ENCODE results near the gene WNK2.

The WNK2 gene

DNA sequence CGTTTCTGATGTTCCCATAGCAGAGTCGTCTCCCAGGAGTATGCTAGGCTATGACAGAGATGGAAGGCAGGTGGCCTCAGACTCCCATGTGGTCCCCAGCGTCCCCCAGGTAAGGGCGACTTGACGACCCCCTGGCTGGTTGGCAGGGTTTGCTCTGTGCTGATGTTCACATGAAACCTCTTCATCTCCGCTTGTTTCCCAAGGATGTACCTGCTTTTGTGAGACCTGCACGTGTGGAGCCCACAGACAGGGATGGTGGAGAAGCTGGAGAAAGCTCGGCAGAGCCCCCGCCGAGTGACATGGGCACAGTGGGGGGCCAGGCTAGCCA lies 108.3 kb downstream of the WNK2 start:
- H3K27me3 ChIP-seq (ENCODE audit: low read depth) = no peaks in the 10 kb centered on the region
- no peak overlapping the region for H3K4me3 ChIP-seq
- no peak for DNase-seq (ENCODE audit: low spot score in 2 of 2)
- H3K4me1 ChIP-seq = no peaks in the 10 kb centered on the region
- H3K36me3 ChIP-seq (replicated peaks) = no peaks in the 10 kb centered on the region
- H3K9me3 ChIP-seq = no peaks in the 10 kb centered on the region
- in situ Hi-C loops (cut with MboI; ENCODE audit: low sequenced_read_pairs) = no loop called here

DNA sequence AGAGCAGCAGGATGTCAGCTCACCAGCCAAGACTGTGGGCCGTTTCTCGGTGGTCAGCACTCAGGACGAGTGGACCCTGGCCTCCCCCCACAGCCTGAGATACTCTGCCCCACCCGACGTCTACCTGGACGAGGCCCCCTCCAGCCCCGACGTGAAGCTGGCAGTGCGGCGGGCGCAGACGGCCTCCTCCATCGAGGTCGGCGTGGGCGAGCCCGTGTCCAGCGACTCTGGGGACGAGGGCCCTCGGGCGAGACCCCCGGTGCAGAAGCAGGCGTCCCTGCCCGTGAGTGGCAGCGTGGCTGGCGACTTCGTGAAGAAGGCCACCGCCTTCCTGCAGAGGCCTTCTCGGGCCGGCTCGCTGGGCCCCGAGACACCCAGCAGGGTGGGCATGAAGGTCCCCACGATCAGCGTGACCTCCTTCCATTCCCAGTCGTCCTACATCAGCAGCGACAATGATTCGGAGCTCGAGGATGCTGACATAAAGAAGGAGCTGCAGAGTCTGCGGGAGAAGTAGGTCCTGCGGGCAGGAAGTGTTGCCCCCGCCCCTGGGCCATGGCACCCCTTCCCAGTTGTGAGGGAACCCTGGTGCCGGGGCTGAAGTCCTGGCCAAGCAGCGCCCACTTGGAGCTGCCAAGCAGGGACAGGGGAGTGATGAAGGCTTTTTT lies 108.9 kb downstream of the WNK2 start:
- no peaks in the 10 kb centered on the region for H3K4me1 ChIP-seq
- H3K27me3 ChIP-seq (ENCODE audit: low read depth) = no peaks in the 10 kb centered on the region

GRCh38 chr9:93294011-93294410 lies 110.1 kb downstream of the WNK2 start:
- H3K9me3 ChIP-seq = no peaks in the 10 kb centered on the region
- H3K4me3 ChIP-seq = no peak overlapping the region
- H3K4me1 ChIP-seq = no peaks in the 10 kb centered on the region
- in situ Hi-C loops (cut with MboI; ENCODE audit: low sequenced_read_pairs) = no loop called here
- H3K36me3 ChIP-seq (replicated peaks) = peaks cover 3% of the 10 kb centered on the region; the same call in 1 of the 2 replicates
- no peak for DNase-seq (ENCODE audit: low spot score in 2 of 2)
- H3K27me3 ChIP-seq (ENCODE audit: low read depth) = no peaks in the 10 kb centered on the region

More for the DNA sequence above, 108.9 kb downstream of the WNK2 start:
- no peaks in the 10 kb centered on the region for H3K9me3 ChIP-seq
- no peaks in the 10 kb centered on the region for H3K36me3 ChIP-seq (replicated peaks)
- H3K4me3 ChIP-seq = no peak overlapping the region
- DNase-seq (ENCODE audit: low spot score in 2 of 2) = no peak
- in situ Hi-C loops (cut with MboI; ENCODE audit: low sequenced_read_pairs) = no loop called here

DNA sequence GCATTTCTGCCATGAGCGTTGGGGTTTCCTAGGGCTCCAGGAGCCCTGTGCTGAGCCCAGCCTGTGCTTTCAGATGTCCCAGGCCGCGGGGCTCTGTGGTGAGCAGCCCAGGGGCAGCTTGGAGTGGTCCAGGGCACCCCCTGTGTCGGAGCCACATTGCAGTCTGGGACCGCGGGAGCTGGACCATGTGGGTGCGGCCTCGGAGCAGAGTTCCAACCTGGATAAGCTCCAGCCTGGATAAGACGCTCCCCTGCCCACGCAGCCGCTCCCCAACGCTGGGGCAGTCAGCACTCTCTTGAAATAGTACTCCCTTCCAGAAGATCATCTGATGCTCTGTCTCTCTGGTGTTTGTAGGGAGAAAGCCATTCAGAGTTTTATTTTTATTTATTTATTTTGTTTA lies 111.1 kb downstream of the WNK2 start:
- no peak for DNase-seq (ENCODE audit: low spot score in 2 of 2)
- in situ Hi-C loops (cut with MboI; ENCODE audit: low sequenced_read_pairs) = no loop called here
- Histone ChIP-seq H3K27me3 (ENCODE audit: low read depth) (no peaks in the 10 kb centered on the region), H3K4me3 (no peak overlapping the region), H3K9me3 (no peaks in the 10 kb centered on the region), H3K36me3 (replicated peaks) (peaks cover 3% of the 10 kb centered on the region; the same call in 1 of the 2 replicates), H3K4me1 (no peaks in the 10 kb centered on the region)

- in situ Hi-C loops (cut with MboI; ENCODE audit: low sequenced_read_pairs) = no loop called here
- no peak for DNase-seq (ENCODE audit: low spot score in 2 of 2)
- Histone ChIP-seq H3K27me3 (ENCODE audit: low read depth) (no peaks in the 10 kb centered on the region), H3K36me3 (replicated peaks) (peaks cover 3% of the 10 kb centered on the region; the same call in 1 of the 2 replicates), H3K4me1 (no peaks in the 10 kb centered on the region), H3K4me3 (no peak overlapping the region), H3K9me3 (no peaks in the 10 kb centered on the region)
Observed at GRCh38 chr9:93295456-93296076, 111.6 kb downstream of the WNK2 start.

- in situ Hi-C loops (cut with MboI; ENCODE audit: low sequenced_read_pairs) = no loop called here
- no peaks in the 10 kb centered on the region for H3K9me3 ChIP-seq
- no peak for DNase-seq (ENCODE audit: low spot score in 2 of 2)
- no peak overlapping the region for H3K4me3 ChIP-seq
- no peaks in the 10 kb centered on the region for H3K27me3 ChIP-seq (ENCODE audit: low read depth)
- peaks cover 3% of the 10 kb centered on the region; the same call in 1 of the 2 replicates for H3K36me3 ChIP-seq (replicated peaks)
- no peaks in the 10 kb centered on the region for H3K4me1 ChIP-seq
Observed at GRCh38 chr9:93296889-93297480, 113.0 kb downstream of the WNK2 start.

GRCh38 chr9:93297659-93298497 lies 113.9 kb downstream of the WNK2 start:
- H3K27me3 ChIP-seq (ENCODE audit: low read depth) = no peaks in the 10 kb centered on the region
- in situ Hi-C loops (cut with MboI; ENCODE audit: low sequenced_read_pairs) = no loop called here
- peak in 1 of 2 experiments; percentile 7 for DNase-seq (ENCODE audit: low spot score in 2 of 2)
- H3K36me3 ChIP-seq (replicated peaks) = peaks cover 3% of the 10 kb centered on the region; the same call in 1 of the 2 replicates
- no peaks in the 10 kb centered on the region for H3K4me1 ChIP-seq
- H3K4me3 ChIP-seq = no peak overlapping the region
- H3K9me3 ChIP-seq = no peaks in the 10 kb centered on the region

- Histone ChIP-seq H3K4me3 (no peak overlapping the region), H3K36me3 (replicated peaks) (peaks cover 3% of the 10 kb centered on the region; the same call in 1 of the 2 replicates), H3K4me1 (no peaks in the 10 kb centered on the region), H3K27me3 (ENCODE audit: low read depth) (no peaks in the 10 kb centered on the region), H3K9me3 (no peaks in the 10 kb centered on the region)
- no peak for DNase-seq (ENCODE audit: low spot score in 2 of 2)
- in situ Hi-C loops (cut with MboI; ENCODE audit: low sequenced_read_pairs) = no loop called here
Observed at GRCh38 chr9:93298498-93299417, 114.8 kb downstream of the WNK2 start.

- in situ Hi-C loops (cut with MboI; ENCODE audit: low sequenced_read_pairs) = loop anchor here (5.0 kb wide), 1 partner anchor 137 kb away; no protein-coding TSS in a partner anchor
- no peak overlapping the region for H3K4me3 ChIP-seq
- DNase-seq (ENCODE audit: low spot score in 2 of 2) = no peak
- H3K9me3 ChIP-seq = no peaks in the 10 kb centered on the region
- H3K4me1 ChIP-seq = no peaks in the 10 kb centered on the region
- H3K36me3 ChIP-seq (replicated peaks) = peaks cover 3% of the 10 kb centered on the region; the same call in 1 of the 2 replicates
- no peaks in the 10 kb centered on the region for H3K27me3 ChIP-seq (ENCODE audit: low read depth)
Observed at GRCh38 chr9:93299418-93300174, 115.7 kb downstream of the WNK2 start.

DNA sequence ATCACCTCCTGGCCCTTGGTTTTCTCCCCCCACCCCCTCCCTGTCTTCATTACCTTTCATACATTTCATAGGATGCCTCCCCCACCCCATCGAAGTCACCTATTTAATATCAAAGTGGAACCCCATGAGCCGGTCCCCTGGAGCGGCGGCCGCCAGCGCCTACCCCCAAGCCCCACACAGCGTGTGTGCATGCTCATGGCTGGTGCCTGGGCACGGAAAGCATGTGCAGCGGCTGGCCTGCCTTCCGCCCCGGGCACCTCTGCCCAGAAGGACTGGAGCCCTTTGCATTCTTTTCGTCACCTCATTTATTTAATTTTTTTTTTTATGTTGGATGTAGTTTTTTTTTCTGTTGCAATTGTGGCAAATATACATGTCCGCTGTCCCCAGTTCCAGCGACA lies 116.2 kb downstream of the WNK2 start:
- Histone ChIP-seq H3K4me3 (no peak overlapping the region), H3K4me1 (no peaks in the 10 kb centered on the region), H3K9me3 (no peaks in the 10 kb centered on the region), H3K36me3 (replicated peaks) (peaks cover 3% of the 10 kb centered on the region; the same call in 1 of the 2 replicates), H3K27me3 (ENCODE audit: low read depth) (no peaks in the 10 kb centered on the region)
- in situ Hi-C loops (cut with MboI; ENCODE audit: low sequenced_read_pairs) = loop anchor here (5.0 kb wide), 1 partner anchor 138 kb away; no protein-coding TSS in a partner anchor
- no peak for DNase-seq (ENCODE audit: low spot score in 2 of 2)

- H3K4me3 ChIP-seq = no peak overlapping the region
- no peaks in the 10 kb centered on the region for H3K27me3 ChIP-seq (ENCODE audit: low read depth)
- no peaks in the 10 kb centered on the region for H3K4me1 ChIP-seq
- H3K9me3 ChIP-seq = no peaks in the 10 kb centered on the region
- in situ Hi-C loops (cut with MboI; ENCODE audit: low sequenced_read_pairs) = loop anchor here (5.0 kb wide), 1 partner anchor 138 kb away; no protein-coding TSS in a partner anchor
- peaks cover 3% of the 10 kb centered on the region; the same call in 1 of the 2 replicates for H3K36me3 ChIP-seq (replicated peaks)
- DNase-seq (ENCODE audit: low spot score in 2 of 2) = no peak
Observed at GRCh38 chr9:93300585-93301081, 116.7 kb downstream of the WNK2 start.

DNA sequence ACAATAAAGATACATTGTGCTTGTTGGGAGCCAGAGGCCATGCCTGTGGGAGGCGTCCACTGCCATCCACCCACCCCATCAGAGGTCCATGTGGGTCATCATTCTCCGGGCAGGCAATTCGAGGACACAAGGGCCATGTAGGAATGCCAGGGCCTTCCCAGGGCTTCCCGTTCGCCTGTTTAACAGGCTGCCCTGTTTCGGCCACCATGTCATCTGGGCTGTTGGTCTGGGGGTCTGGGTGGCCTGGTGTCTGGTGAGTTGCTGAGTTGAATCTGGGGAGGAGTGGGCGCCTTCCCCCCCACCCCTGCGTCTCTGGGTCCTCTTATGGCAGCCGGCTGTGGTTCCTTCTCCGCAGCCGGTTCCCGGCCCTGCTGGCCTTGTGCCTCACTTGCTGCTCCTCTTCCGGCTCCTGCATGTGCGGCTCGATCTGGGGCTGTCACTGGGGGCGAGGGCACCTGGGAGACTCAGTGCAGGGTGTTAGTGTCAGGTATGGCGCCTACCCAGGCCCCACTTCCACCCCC lies 117.4 kb downstream of the WNK2 start:
- no peak for DNase-seq (ENCODE audit: low spot score in 2 of 2)
- in situ Hi-C loops (cut with MboI; ENCODE audit: low sequenced_read_pairs) = loop anchor here (5.0 kb wide), 1 partner anchor 139 kb away; no protein-coding TSS in a partner anchor
- no peaks in the 10 kb centered on the region for H3K9me3 ChIP-seq
- peaks cover 3% of the 10 kb centered on the region; the same call in 1 of the 2 replicates for H3K36me3 ChIP-seq (replicated peaks)
- H3K4me1 ChIP-seq = no peaks in the 10 kb centered on the region
- no peaks in the 10 kb centered on the region for H3K27me3 ChIP-seq (ENCODE audit: low read depth)
- H3K4me3 ChIP-seq = no peak overlapping the region
